Upper lobe of left lung (tissue), 4 donors: ENCODE data around the gene PLAC8L1.
"Not testable (repeated sequence)": the region's sequence is repeated elsewhere in the genome, so short reads cannot be mapped to it uniquely, and the experiment has no call there.

Source experiments
- POLR2A ChIP-seq, 4 donors: fragments of 450-650 bp; IDR thresholded peaks; one replicate each; pipeline ENCODE4 v1.5.1; 2016 to 2017; ENCODE audit warnings: antibody characterized with exemption in 4 of 4, mild to moderate bottlenecking in 2 of 4
- POLR2AphosphoS5 ChIP-seq, 2 donors: sonication (generic); formaldehyde crosslinking; IDR thresholded peaks; one replicate each; pipeline ENCODE4 v1.5.1; 2017; ENCODE audit warnings: antibody characterized with exemption in 2 of 2
- TF ChIP-seq, protein P1 (sequence below), 6 experiments: fragments of 450-650 bp in 4 of 6; fragments of 200-600 bp in 2 of 6; sonication (generic) in 2 of 6; IDR thresholded peaks; one replicate each; pipeline ENCODE4 v1.5.1; 2016 to 2019; ENCODE audit warnings: antibody characterized with exemption in 6 of 6

DNA sequence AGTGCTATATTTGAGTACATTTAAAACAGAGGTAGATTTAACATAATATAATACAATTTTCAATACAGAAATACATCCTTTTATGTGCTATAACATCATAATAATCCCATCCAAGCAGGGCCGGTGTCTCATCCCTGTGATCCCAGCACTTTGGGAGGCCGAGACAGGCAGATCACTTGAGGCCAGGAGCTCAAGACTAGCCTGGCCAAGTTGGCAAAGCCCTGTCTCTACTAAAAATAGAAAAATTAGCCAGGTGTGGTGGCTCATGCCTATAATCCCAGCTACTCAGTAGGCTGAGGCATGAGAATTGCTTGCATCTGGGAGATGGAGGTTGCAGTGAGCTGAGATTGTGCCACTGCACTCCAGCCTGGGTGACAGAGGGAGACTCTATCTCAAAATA lies 11.8 kb upstream of the PLAC8L1 start:
- TF ChIP-seq POLR2A, POLR2AphosphoS5 (IDR thresholded peaks at IDR 0.05): not testable (repeated sequence)
- TF ChIP-seq, protein P1, sequence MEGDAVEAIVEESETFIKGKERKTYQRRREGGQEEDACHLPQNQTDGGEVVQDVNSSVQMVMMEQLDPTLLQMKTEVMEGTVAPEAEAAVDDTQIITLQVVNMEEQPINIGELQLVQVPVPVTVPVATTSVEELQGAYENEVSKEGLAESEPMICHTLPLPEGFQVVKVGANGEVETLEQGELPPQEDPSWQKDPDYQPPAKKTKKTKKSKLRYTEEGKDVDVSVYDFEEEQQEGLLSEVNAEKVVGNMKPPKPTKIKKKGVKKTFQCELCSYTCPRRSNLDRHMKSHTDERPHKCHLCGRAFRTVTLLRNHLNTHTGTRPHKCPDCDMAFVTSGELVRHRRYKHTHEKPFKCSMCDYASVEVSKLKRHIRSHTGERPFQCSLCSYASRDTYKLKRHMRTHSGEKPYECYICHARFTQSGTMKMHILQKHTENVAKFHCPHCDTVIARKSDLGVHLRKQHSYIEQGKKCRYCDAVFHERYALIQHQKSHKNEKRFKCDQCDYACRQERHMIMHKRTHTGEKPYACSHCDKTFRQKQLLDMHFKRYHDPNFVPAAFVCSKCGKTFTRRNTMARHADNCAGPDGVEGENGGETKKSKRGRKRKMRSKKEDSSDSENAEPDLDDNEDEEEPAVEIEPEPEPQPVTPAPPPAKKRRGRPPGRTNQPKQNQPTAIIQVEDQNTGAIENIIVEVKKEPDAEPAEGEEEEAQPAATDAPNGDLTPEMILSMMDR (IDR thresholded peaks at IDR 0.05): not testable (repeated sequence)
